Smooth muscle cell of the coronary artery (primary cell): Measurements from ENCODE around the gene RD3L. TPM values are rescaled to one million over a fixed set of nuclear protein-coding genes. Genes with fewer than 3 reads are reported as not detected.

Experiments used
- total RNA-seq: library from RNA; depleted of rRNA; stranded (reverse); fragments of >200 nt; gene quantifications from 2 replicates; pipeline ENCODE4 v1.2.3, GENCODE V29; 2014; ENCODE audit warnings: low replicate concordance

Gene RD3L
- not detected in 2 replicates for total RNA-seq

GRCh38 chr14:103941973-103942736, at the start of gene RD3L:
Gene RD3L (minus strand): TSS chr14:103942529. CDS start chr14:103941695, 834 bp downstream.

GRCh38 chr14:103928011-103928890, 14.1 kb downstream of the RD3L start, which contains the start of gene TDRD9:
Gene TDRD9 (plus strand): TSS chr14:103928456. CDS start chr14:103928510, 54 bp downstream.

Other genes starting within 250 kb of the RD3L start
- 2.0 and 5.0 TPM in 2 replicates for gene XRCC3, start 227.1 kb downstream of the RD3L start, total RNA-seq
- gene ZFYVE21, start 226.7 kb downstream of the RD3L start, total RNA-seq = 51.8 and 68.8 TPM in 2 replicates
- gene PPP1R13B, start 95.0 kb downstream of the RD3L start, total RNA-seq = 2.0 and 3.5 TPM in 2 replicates
- 0.30 and 4.1 TPM in 2 replicates for gene TDRD9, start 14.1 kb downstream of the RD3L start, total RNA-seq
- not detected in 2 replicates for gene ASPG, start 143.2 kb upstream of the RD3L start, total RNA-seq
- gene KIF26A, start 196.1 kb upstream of the RD3L start, total RNA-seq = under 0.01 and 0.23 TPM in 2 replicates